A549 (cell line): ENCODE results near the gene ECHDC1. TPM values are rescaled to one million over a fixed set of nuclear protein-coding genes. Genes with fewer than 3 reads are reported as not detected.

Experiments used
- ATAC-seq, 2 experiments: fragments of 200-7000 bp in 1 of 2; fragments of >200 bp in 1 of 2; cut with Nextera tagmentation in 1 of 2; cut with Tn5 transposase in 1 of 2; 3 replicates each; pipeline versions ENCODE4 v1.8.0 to v1.9.1; 2018 to 2020; ENCODE audit warnings: mild to moderate bottlenecking in 1 of 2, moderate library complexity in 1 of 2
- CTCF ChIA-PET: fragments of 300-600 bp; sonication (Branson Sonifier 250); formaldehyde crosslinking; extraction: SDS; loops from one replicate; lab custom pipeline; 2021; ENCODE audit warnings: antibody characterized with exemption, inconsistent platforms; lab: Yijun Ruan, JAX
- POLR2A ChIA-PET: fragments of 350-600 bp; formaldehyde crosslinking; extraction: SDS; loops from one replicate; lab custom pipeline; 2021; ENCODE audit warnings: antibody characterized with exemption, inconsistent platforms; lab: Yijun Ruan, JAX
- DNase-seq, 2 experiments: peaks; one replicate each; pipeline versions ENCODE4 v3.0.0 to v3.0.0-alpha.2; 2011 to 2016; ENCODE audit warnings: low read depth in 1 of 2, low spot score in 1 of 2
- FAIRE-seq: peaks from 2 replicates; lab custom pipeline; 2011; peaks lifted over from hg19 to GRCh38; lab: Jason Lieb, UNC
- H3K27ac ChIP-seq, 2 experiments: fragments of >200 bp; sonication (Bioruptor Twin); formaldehyde crosslinking; 3 replicates each; pipeline ENCODE4 v1.5.1; 2016 to 2017
- H3K4me1 ChIP-seq: fragments of >200 bp; sonication (Bioruptor Twin); formaldehyde crosslinking; 3 replicates; pipeline ENCODE4 v1.6.1; 2016
- H3K4me2 ChIP-seq: fragments of >200 bp; sonication (Bioruptor Twin); formaldehyde crosslinking; 3 replicates; pipeline ENCODE4 v1.6.1; 2016
- H3K4me3 ChIP-seq: fragments of >200 bp; sonication (Bioruptor Twin); formaldehyde crosslinking; 3 replicates; pipeline ENCODE4 v1.5.1; 2016
- H3K9me3 ChIP-seq: fragments of >200 bp; sonication (Bioruptor Twin); formaldehyde crosslinking; 3 replicates; pipeline ENCODE4 v1.6.1; 2016
- CBX2 ChIP-seq: fragments of 200-600 bp; sonication (generic); IDR thresholded peaks from 2 replicates; pipeline ENCODE4 v1.6.1; 2016; ENCODE audit warnings: low read depth, mild to moderate bottlenecking, borderline replicate concordance
- CHD4 ChIP-seq: fragments of 200-600 bp; sonication (generic); IDR thresholded peaks from 2 replicates; pipeline ENCODE4 v1.6.1; 2016; ENCODE audit warnings: antibody characterized with exemption, mild to moderate bottlenecking, borderline replicate concordance
- EP300 ChIP-seq, 2 experiments: fragments of >200 bp; sonication (Bioruptor Twin); formaldehyde crosslinking; IDR thresholded peaks; 2 replicates in 1 of 2; 3 replicates in 1 of 2; pipeline ENCODE4 v1.6.1; 2016 to 2017
- FOSL2 ChIP-seq, 2 experiments: fragments of 450-650 bp in 1 of 2; fragments of >200 bp in 1 of 2; sonication (Bioruptor Twin) in 1 of 2; formaldehyde crosslinking; IDR thresholded peaks; 2 replicates each; pipeline versions ENCODE4 v1.5.0 to v1.6.1; 2016 to 2020; ENCODE audit warnings: mild to moderate bottlenecking in 1 of 2, moderate library complexity in 1 of 2
- FOXS1 ChIP-seq: fragments of 250-450 bp; sonication (Bioruptor Pico); IDR thresholded peaks from 2 replicates; pipeline ENCODE4 v1.5.0; 2020; ENCODE audit warnings: mild to moderate bottlenecking, moderate library complexity
- HOXB13 ChIP-seq: fragments of 250-450 bp; sonication (Bioruptor Pico); IDR thresholded peaks from 2 replicates; pipeline ENCODE4 v1.5.0; 2020; ENCODE audit warnings: low read depth, mild to moderate bottlenecking, moderate library complexity
- HOXB5 ChIP-seq: fragments of 250-450 bp; sonication (Bioruptor Pico); IDR thresholded peaks from 2 replicates; pipeline ENCODE4 v1.5.0; 2020; ENCODE audit warnings: mild to moderate bottlenecking, moderate library complexity
- JUN ChIP-seq, 2 experiments: fragments of >200 bp; sonication (Bioruptor Twin); formaldehyde crosslinking; IDR thresholded peaks; 2 replicates in 1 of 2; 3 replicates in 1 of 2; pipeline ENCODE4 v1.6.1; 2016 to 2017
- JUNB ChIP-seq: fragments of >200 bp; sonication (Bioruptor Twin); formaldehyde crosslinking; IDR thresholded peaks from 2 replicates; pipeline ENCODE4 v1.6.1; 2016
- MAZ ChIP-seq: fragments of 150-350 bp; IDR thresholded peaks from 2 replicates; pipeline ENCODE4 v1.6.1; 2014; ENCODE audit warnings: antibody characterized with exemption, low read depth, low read length, borderline replicate concordance
- NFE2L2 ChIP-seq: fragments of 150-350 bp; conservative IDR thresholded peaks from 2 replicates; pipeline ENCODE4 v1.6.1; 2014; ENCODE audit warnings: low read length
- NPAS2 ChIP-seq: fragments of 250-450 bp; sonication (Bioruptor Pico); IDR thresholded peaks from 2 replicates; pipeline ENCODE4 v1.8.0; 2022; ENCODE audit warnings: mild to moderate bottlenecking, moderate library complexity, borderline replicate concordance
- POLR2AphosphoS2 ChIP-seq: conservative IDR thresholded peaks from 2 replicates; pipeline ENCODE4 v1.6.1; 2012; ENCODE audit warnings: low read length, improper control_type of control experiment, inconsistent platforms
- RARB ChIP-seq: fragments of 250-450 bp; sonication (Bioruptor Pico); IDR thresholded peaks from 2 replicates; pipeline ENCODE4 v1.8.0; 2021; ENCODE audit warnings: mild to moderate bottlenecking, moderate library complexity
- RNF2 ChIP-seq: fragments of 200-600 bp; sonication (generic); IDR thresholded peaks from 2 replicates; pipeline ENCODE4 v1.6.1; 2016; ENCODE audit warnings: low read depth, mild to moderate bottlenecking, antibody characterized with exemption, moderate library complexity, borderline replicate concordance
- SREBF2 ChIP-seq: fragments of 450-650 bp; IDR thresholded peaks from 2 replicates; pipeline ENCODE4 v1.6.1; 2014; ENCODE audit warnings: mild to moderate bottlenecking, moderate library complexity
- TFCP2L1 ChIP-seq: fragments of 250-450 bp; sonication (Bioruptor Pico); IDR thresholded peaks from 2 replicates; pipeline ENCODE4 v1.5.0; 2021; ENCODE audit warnings: mild to moderate bottlenecking
- TP53 ChIP-seq: fragments of 250-450 bp; sonication (Bioruptor Pico); IDR thresholded peaks from 2 replicates; pipeline ENCODE4 v1.5.0; 2021; ENCODE audit warnings: mild to moderate bottlenecking, moderate library complexity
- polyA plus RNA-seq, 4 experiments: library from polyadenylated mRNA; depleted of rRNA in 3 of 4; stranded (reverse); fragments of >200 nt; fragmentation: RNase III in 1 of 4; extraction: RNeasy Plus Mini Kit Qiagen cat#74134 plus additional on column Dnase treatment in 1 of 4; gene quantifications; 2 replicates in 3 of 4; 3 replicates in 1 of 4; pipeline ENCODE4 v1.2.3, GENCODE V29; 2011 to 2017
- TF ChIP-seq, protein P1 (sequence below): fragments of >200 bp; sonication (Bioruptor Twin); formaldehyde crosslinking; IDR thresholded peaks from 3 replicates; pipeline ENCODE4 v1.5.1; 2016
- TF ChIP-seq, protein P2 (sequence below): IDR thresholded peaks from 2 replicates; pipeline ENCODE4 v1.6.1; 2012
- TF ChIP-seq, protein P3 (sequence below): IDR thresholded peaks from 2 replicates; pipeline ENCODE4 v1.6.1; 2012
- TF ChIP-seq, protein P4 (sequence below): fragments of 450-650 bp; IDR thresholded peaks from 2 replicates; pipeline ENCODE4 v1.6.1; 2014; ENCODE audit warnings: antibody characterized with exemption
- TF ChIP-seq, protein P5 (sequence below): fragments of >200 bp; sonication (Bioruptor Twin); formaldehyde crosslinking; IDR thresholded peaks from 2 replicates; pipeline ENCODE4 v1.6.1; 2016
- TF ChIP-seq, protein P6 (sequence below): fragments of 250-450 bp; sonication (Bioruptor Pico); IDR thresholded peaks from 2 replicates; pipeline ENCODE4 v1.5.0; 2021; ENCODE audit warnings: mild to moderate bottlenecking, moderate library complexity, borderline replicate concordance
- TF ChIP-seq, protein P7 (sequence below): IDR thresholded peaks from 2 replicates; pipeline ENCODE4 v1.6.1; 2012; ENCODE audit warnings: low read depth, borderline replicate concordance

Gene ECHDC1
- polyA plus RNA-seq, 2 of the 4 experiments (the other 2 are of a cell fraction), result 53.4 to 64.3 TPM

DNA sequence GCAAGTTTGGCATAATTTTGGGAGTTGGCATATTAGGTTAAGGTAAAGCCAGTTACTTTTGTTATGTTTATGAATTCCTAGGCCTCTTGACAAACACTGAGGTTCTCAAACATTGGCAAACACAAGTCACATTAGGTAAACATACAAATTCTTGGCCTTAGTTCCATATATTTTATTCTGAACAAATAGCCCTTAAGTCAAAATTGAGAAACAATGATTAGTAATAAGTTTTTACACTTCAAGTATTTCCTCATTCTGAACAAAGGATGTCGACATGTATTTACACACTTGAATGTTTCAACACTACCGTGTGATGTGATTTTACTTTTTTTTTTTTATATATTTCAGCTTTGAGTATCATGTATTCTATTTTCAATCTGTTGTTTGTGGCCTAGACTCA lies 3.8 kb upstream of the ECHDC1 start (continued):
- TF ChIP-seq, protein P1, sequence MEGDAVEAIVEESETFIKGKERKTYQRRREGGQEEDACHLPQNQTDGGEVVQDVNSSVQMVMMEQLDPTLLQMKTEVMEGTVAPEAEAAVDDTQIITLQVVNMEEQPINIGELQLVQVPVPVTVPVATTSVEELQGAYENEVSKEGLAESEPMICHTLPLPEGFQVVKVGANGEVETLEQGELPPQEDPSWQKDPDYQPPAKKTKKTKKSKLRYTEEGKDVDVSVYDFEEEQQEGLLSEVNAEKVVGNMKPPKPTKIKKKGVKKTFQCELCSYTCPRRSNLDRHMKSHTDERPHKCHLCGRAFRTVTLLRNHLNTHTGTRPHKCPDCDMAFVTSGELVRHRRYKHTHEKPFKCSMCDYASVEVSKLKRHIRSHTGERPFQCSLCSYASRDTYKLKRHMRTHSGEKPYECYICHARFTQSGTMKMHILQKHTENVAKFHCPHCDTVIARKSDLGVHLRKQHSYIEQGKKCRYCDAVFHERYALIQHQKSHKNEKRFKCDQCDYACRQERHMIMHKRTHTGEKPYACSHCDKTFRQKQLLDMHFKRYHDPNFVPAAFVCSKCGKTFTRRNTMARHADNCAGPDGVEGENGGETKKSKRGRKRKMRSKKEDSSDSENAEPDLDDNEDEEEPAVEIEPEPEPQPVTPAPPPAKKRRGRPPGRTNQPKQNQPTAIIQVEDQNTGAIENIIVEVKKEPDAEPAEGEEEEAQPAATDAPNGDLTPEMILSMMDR, result no peak
- TF ChIP-seq, protein P2, sequence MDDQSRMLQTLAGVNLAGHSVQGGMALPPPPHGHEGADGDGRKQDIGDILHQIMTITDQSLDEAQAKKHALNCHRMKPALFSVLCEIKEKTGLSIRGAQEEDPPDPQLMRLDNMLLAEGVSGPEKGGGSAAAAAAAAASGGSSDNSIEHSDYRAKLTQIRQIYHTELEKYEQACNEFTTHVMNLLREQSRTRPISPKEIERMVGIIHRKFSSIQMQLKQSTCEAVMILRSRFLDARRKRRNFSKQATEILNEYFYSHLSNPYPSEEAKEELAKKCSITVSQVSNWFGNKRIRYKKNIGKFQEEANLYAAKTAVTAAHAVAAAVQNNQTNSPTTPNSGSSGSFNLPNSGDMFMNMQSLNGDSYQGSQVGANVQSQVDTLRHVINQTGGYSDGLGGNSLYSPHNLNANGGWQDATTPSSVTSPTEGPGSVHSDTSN, result no peak
- no peak for TF ChIP-seq HOXB5
- peak; percentile 93 for TF ChIP-seq JUNB
- TF ChIP-seq, protein P3, sequence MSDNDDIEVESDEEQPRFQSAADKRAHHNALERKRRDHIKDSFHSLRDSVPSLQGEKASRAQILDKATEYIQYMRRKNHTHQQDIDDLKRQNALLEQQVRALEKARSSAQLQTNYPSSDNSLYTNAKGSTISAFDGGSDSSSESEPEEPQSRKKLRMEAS, result no peak
- TF ChIP-seq TFCP2L1 (CRISPR knock-in tag), result no peak
- no peak for TF ChIP-seq NFE2L2
- TF ChIP-seq CHD4, result no peak
- no peak for TF ChIP-seq POLR2AphosphoS2
- peak; percentile 49 to 91; a peak in 2 of 5 replicates for TF ChIP-seq JUN (IDR thresholded peaks at IDR 0.05)
- TF ChIP-seq SREBF2, result no peak
- TF ChIP-seq, protein P4, sequence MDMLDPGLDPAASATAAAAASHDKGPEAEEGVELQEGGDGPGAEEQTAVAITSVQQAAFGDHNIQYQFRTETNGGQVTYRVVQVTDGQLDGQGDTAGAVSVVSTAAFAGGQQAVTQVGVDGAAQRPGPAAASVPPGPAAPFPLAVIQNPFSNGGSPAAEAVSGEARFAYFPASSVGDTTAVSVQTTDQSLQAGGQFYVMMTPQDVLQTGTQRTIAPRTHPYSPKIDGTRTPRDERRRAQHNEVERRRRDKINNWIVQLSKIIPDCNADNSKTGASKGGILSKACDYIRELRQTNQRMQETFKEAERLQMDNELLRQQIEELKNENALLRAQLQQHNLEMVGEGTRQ, result no peak
- TF ChIP-seq MAZ, result no peak
- peak; percentile 41 to 77; a peak in 3 of 5 replicates for TF ChIP-seq EP300 (IDR thresholded peaks at IDR 0.05)
- TF ChIP-seq TP53 (CRISPR knock-in tag), result no peak
- TF ChIP-seq RARB (CRISPR knock-in tag), result 0 out of 2 replicates have a peak, but pooled peaks have one; percentile 45
- peak; percentile 49; the same call in 1 of the 2 replicates for TF ChIP-seq FOSL2 (IDR thresholded peaks at IDR 0.05)
- TF ChIP-seq FOSL2 (CRISPR knock-in tag; IDR thresholded peaks at IDR 0.05), result peak; percentile 83
- TF ChIP-seq FOXS1, result no peak
- no peak for TF ChIP-seq CBX2
- TF ChIP-seq NPAS2, result no peak
- TF ChIP-seq RNF2, result no peak
- no peak for TF ChIP-seq HOXB13
- TF ChIP-seq, protein P5, sequence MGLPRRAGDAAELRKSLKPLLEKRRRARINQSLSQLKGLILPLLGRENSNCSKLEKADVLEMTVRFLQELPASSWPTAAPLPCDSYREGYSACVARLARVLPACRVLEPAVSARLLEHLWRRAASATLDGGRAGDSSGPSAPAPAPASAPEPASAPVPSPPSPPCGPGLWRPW, result peak; percentile 99
- TF ChIP-seq, protein P6, sequence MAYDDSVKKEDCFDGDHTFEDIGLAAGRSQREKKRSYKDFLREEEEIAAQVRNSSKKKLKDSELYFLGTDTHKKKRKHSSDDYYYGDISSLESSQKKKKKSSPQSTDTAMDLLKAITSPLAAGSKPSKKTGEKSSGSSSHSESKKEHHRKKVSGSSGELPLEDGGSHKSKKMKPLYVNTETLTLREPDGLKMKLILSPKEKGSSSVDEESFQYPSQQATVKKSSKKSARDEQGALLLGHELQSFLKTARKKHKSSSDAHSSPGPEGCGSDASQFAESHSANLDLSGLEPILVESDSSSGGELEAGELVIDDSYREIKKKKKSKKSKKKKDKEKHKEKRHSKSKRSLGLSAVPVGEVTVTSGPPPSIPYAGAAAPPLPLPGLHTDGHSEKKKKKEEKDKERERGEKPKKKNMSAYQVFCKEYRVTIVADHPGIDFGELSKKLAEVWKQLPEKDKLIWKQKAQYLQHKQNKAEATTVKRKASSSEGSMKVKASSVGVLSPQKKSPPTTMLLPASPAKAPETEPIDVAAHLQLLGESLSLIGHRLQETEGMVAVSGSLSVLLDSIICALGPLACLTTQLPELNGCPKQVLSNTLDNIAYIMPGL (CRISPR knock-in tag), result no peak

DNA sequence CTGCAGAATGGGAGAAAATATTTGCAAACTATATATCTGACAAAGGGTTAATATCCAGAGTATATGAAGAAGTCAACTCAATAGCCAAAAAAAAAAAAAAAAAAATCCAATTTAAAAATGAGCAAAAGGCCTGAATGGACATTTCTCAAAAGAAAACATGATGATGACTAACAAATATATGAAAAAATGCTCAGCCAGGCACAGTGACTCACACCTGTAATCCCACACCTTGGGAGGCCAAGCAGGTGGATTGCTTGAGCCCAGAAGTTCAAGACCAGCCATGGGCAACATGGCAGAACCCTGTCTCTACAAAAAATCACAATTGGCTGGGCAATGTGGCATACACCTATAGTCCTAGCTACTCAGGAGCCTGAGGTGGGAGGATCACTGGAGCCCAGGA lies 2.1 kb upstream of the ECHDC1 start:
- TF ChIP-seq, protein P7, sequence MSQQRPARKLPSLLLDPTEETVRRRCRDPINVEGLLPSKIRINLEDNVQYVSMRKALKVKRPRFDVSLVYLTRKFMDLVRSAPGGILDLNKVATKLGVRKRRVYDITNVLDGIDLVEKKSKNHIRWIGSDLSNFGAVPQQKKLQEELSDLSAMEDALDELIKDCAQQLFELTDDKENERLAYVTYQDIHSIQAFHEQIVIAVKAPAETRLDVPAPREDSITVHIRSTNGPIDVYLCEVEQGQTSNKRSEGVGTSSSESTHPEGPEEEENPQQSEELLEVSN, result no peak
- no peak for TF ChIP-seq FOSL2 (IDR thresholded peaks at IDR 0.05)
- peak; percentile 28; the same call in 1 of the 2 replicates for TF ChIP-seq FOSL2 (CRISPR knock-in tag; IDR thresholded peaks at IDR 0.05)
- no peak overlapping the region for H3K4me3 ChIP-seq

More for the DNA sequence above, 2.1 kb upstream of the ECHDC1 start:
- DNase-seq (no peak), ATAC-seq (no peak), FAIRE-seq (no peak)
- CTCF ChIA-PET, result no interaction called here
- no peak overlapping the region for H3K4me2 ChIP-seq
- POLR2A ChIA-PET, result no interaction called here
- peaks cover 39% of the 10 kb centered on the region for H3K4me1 ChIP-seq
- H3K9me3 ChIP-seq, result 0 out of 3 replicates have a peak, but pooled peaks cover 5% of the 10 kb centered on the region
- no peak overlapping the region for H3K27ac ChIP-seq
